ENCODE results near the gene SERPINA5.

The SERPINA5 gene

GRCh38 chr14:94545131-94545841 is 35.9 kb upstream of the SERPINA5 start:
- Histone ChIP-seq H3K14ac (ENCODE audit: low read length) (no peak overlapping the region), H3K18ac (ENCODE audit: low read length) (no peak overlapping the region), H3K4me2 (ENCODE audit: low read length) (no peak overlapping the region), H3K23ac (ENCODE audit: low read length) (no peak overlapping the region), H3K4me3 (ENCODE audit: low read depth, low read length) (peak overlapping the region; percentile 9), H3K79me2 (ENCODE audit: control insufficient read depth, insufficient read depth, low read length, poor library complexity) (no peaks in the 10 kb centered on the region), H3K9ac (ENCODE audit: low read length) (no peak overlapping the region), H2AK5ac (ENCODE audit: low read length) (no peak overlapping the region), H4K91ac (ENCODE audit: low read depth, low read length) (no peak overlapping the region), H2BK120ac (ENCODE audit: insufficient read depth, low read length, poor library complexity) (no peak overlapping the region), H3K36me3 (ENCODE audit: control insufficient read depth in 1 of 2, insufficient read depth in 2 of 2, low read length in 2 of 2) (no peaks in the 10 kb centered on the region), H2BK12ac (ENCODE audit: low read length) (no peak overlapping the region), H4K12ac (ENCODE audit: low read depth, low read length) (no peak overlapping the region), H3K4ac (ENCODE audit: low read depth, low read length) (no peak overlapping the region), H2AFZ (ENCODE audit: insufficient read depth, low read length, poor library complexity) (no peak overlapping the region), H3K9me3 (ENCODE audit: insufficient read depth, low read depth, low read length) (no peaks in the 10 kb centered on the region), H3K27ac (ENCODE audit: low read depth, low read length) (no peak overlapping the region), H2BK5ac (ENCODE audit: low read depth, low read length, poor library complexity) (no peak overlapping the region), H3K79me1 (ENCODE audit: low read length) (no peaks in the 10 kb centered on the region), H3K4me1 (ENCODE audit: control insufficient read depth in 1 of 2, insufficient read depth in 2 of 2, low read length in 2 of 2) (no peaks in the 10 kb centered on the region), H4K8ac (ENCODE audit: low read depth, low read length) (no peak overlapping the region), H3K27me3 (ENCODE audit: insufficient read depth, low read length) (no peaks in the 10 kb centered on the region)
- WGBS (ENCODE audit: extremely low coverage, insufficient coverage, insufficient read length), result no CpG with 5 or more reads among the region's 15 CpGs
- no peak for DNase-seq

DNA sequence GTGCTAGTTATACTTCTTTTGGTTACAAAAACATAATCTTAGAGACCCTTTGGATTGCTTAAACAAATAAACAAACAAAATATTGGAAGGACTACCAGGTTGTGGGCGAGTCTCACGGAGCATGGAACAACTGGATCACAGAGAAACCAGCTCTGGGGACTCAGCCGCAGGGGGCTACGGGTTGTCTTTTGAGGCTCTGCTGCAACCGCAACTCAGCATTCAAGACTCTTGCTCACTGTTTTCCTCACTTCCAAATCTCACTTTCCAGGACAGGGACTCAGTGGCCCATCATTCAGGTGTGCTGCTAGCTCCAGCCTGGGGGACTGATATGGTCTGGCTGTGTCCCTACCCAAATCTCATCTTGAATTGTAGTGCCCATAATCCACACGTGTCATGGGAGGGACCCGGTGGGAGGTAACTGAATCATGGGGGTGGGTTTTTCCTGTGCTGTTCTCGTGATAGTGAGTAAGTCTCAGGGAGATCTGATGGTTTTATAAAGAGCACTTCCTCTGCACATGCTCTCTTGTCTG is 34.0 kb upstream of the SERPINA5 start:
- H3K4me3 ChIP-seq (ENCODE audit: low read depth, low read length), result no peak overlapping the region
- no CpG with 5 or more reads among the region's 8 CpGs for WGBS (ENCODE audit: extremely low coverage, insufficient coverage, insufficient read length)
- H2BK120ac ChIP-seq (ENCODE audit: insufficient read depth, low read length, poor library complexity), result no peak overlapping the region

GRCh38 chr14:94547726-94548125 is 33.5 kb upstream of the SERPINA5 start:
- no CpG with 5 or more reads among the region's 4 CpGs for WGBS (ENCODE audit: extremely low coverage, insufficient coverage, insufficient read length)
- Histone ChIP-seq H2BK12ac (ENCODE audit: low read length) (no peak overlapping the region), H3K23ac (ENCODE audit: low read length) (no peak overlapping the region), H3K18ac (ENCODE audit: low read length) (no peak overlapping the region), H3K27me3 (ENCODE audit: insufficient read depth, low read length) (no peaks in the 10 kb centered on the region), H3K4me3 (ENCODE audit: low read depth, low read length) (no peak overlapping the region), H2BK5ac (ENCODE audit: low read depth, low read length, poor library complexity) (no peak overlapping the region), H3K79me1 (ENCODE audit: low read length) (no peaks in the 10 kb centered on the region), H4K91ac (ENCODE audit: low read depth, low read length) (no peak overlapping the region), H3K9me3 (ENCODE audit: insufficient read depth, low read depth, low read length) (no peaks in the 10 kb centered on the region), H3K36me3 (ENCODE audit: control insufficient read depth in 1 of 2, insufficient read depth in 2 of 2, low read length in 2 of 2) (no peaks in the 10 kb centered on the region), H3K9ac (ENCODE audit: low read length) (no peak overlapping the region), H2BK120ac (ENCODE audit: insufficient read depth, low read length, poor library complexity) (no peak overlapping the region), H3K4me2 (ENCODE audit: low read length) (no peak overlapping the region), H3K79me2 (ENCODE audit: control insufficient read depth, insufficient read depth, low read length, poor library complexity) (no peaks in the 10 kb centered on the region), H3K4me1 (ENCODE audit: control insufficient read depth in 1 of 2, insufficient read depth in 2 of 2, low read length in 2 of 2) (no peaks in the 10 kb centered on the region), H3K4ac (ENCODE audit: low read depth, low read length) (no peak overlapping the region), H3K27ac (ENCODE audit: low read depth, low read length) (no peak overlapping the region), H2AK5ac (ENCODE audit: low read length) (no peak overlapping the region), H4K8ac (ENCODE audit: low read depth, low read length) (no peak overlapping the region), H4K12ac (ENCODE audit: low read depth, low read length) (no peak overlapping the region), H3K14ac (ENCODE audit: low read length) (no peak overlapping the region), H2AFZ (ENCODE audit: insufficient read depth, low read length, poor library complexity) (no peak overlapping the region)
- DNase-seq, result no peak

More for the DNA sequence above, 34.0 kb upstream of the SERPINA5 start:
- Histone ChIP-seq H3K79me1 (ENCODE audit: low read length) (no peaks in the 10 kb centered on the region), H3K9me3 (ENCODE audit: insufficient read depth, low read depth, low read length) (no peaks in the 10 kb centered on the region), H2BK12ac (ENCODE audit: low read length) (no peak overlapping the region), H4K8ac (ENCODE audit: low read depth, low read length) (no peak overlapping the region), H3K4me2 (ENCODE audit: low read length) (no peak overlapping the region), H4K91ac (ENCODE audit: low read depth, low read length) (no peak overlapping the region), H3K27ac (ENCODE audit: low read depth, low read length) (no peak overlapping the region), H3K18ac (ENCODE audit: low read length) (no peak overlapping the region), H3K23ac (ENCODE audit: low read length) (no peak overlapping the region), H3K27me3 (ENCODE audit: insufficient read depth, low read length) (no peaks in the 10 kb centered on the region), H3K4ac (ENCODE audit: low read depth, low read length) (no peak overlapping the region), H3K4me1 (ENCODE audit: control insufficient read depth in 1 of 2, insufficient read depth in 2 of 2, low read length in 2 of 2) (no peaks in the 10 kb centered on the region), H4K12ac (ENCODE audit: low read depth, low read length) (no peak overlapping the region), H3K36me3 (ENCODE audit: control insufficient read depth in 1 of 2, insufficient read depth in 2 of 2, low read length in 2 of 2) (no peaks in the 10 kb centered on the region), H2AFZ (ENCODE audit: insufficient read depth, low read length, poor library complexity) (no peak overlapping the region), H2BK5ac (ENCODE audit: low read depth, low read length, poor library complexity) (no peak overlapping the region), H3K9ac (ENCODE audit: low read length) (no peak overlapping the region), H3K14ac (ENCODE audit: low read length) (no peak overlapping the region), H3K79me2 (ENCODE audit: control insufficient read depth, insufficient read depth, low read length, poor library complexity) (no peaks in the 10 kb centered on the region), H2AK5ac (ENCODE audit: low read length) (no peak overlapping the region)
- no peak for DNase-seq

DNA sequence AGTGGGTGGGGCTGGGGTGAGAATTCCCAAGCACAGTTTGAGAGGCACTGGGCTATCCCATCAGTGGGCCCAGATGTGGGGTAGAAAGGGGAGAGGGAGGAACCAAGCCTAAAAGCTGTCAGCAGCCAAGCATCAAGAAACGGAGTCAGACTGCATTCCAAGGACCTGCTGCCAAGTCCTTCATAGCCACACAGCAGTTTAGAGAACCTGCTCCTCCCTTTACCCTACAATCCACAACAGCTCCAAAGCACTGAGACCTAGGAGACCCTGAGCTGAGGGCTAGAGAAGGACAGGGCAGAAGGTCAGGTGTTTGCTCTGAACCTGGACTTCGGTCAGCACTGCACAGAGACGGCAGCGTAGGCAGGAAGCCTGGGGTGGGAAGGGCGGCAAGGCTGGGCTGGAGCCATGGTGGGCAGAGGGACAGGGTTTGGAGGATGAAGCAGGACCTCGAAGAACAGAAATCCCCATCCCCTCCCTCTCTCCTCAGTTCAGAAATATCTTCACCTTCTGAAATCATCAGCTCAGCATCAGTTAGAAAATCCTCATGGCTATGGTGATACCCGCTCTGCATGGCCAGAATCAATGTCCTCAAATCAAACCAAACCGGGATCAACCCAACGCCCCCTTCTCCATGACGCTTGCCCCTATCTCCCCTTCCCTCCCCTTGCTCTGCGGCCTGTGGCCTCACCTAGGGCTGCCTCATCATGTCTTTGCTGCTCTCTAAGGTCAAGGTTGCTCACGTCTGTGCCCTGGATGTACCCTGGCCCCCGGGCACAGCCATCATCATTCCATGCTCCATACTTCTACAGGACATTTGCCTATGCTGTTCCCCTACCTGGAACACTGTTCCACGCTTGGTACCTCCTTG is 32.9 kb upstream of the SERPINA5 start:
- H3K14ac ChIP-seq (ENCODE audit: low read length), result no peak overlapping the region
- H3K9ac ChIP-seq (ENCODE audit: low read length), result no peak overlapping the region
- no peak overlapping the region for H2BK5ac ChIP-seq (ENCODE audit: low read depth, low read length, poor library complexity)
- no peak for DNase-seq
- no peak overlapping the region for H4K8ac ChIP-seq (ENCODE audit: low read depth, low read length)
- no peak overlapping the region for H4K91ac ChIP-seq (ENCODE audit: low read depth, low read length)
- H3K4me3 ChIP-seq (ENCODE audit: low read depth, low read length), result no peak overlapping the region
- no CpG with 5 or more reads among the region's 14 CpGs for WGBS (ENCODE audit: extremely low coverage, insufficient coverage, insufficient read length)
- no peaks in the 10 kb centered on the region for H3K27me3 ChIP-seq (ENCODE audit: insufficient read depth, low read length)
- H3K79me1 ChIP-seq (ENCODE audit: low read length), result no peaks in the 10 kb centered on the region
- no peak overlapping the region for H2AK5ac ChIP-seq (ENCODE audit: low read length)
- H3K4ac ChIP-seq (ENCODE audit: low read depth, low read length), result no peak overlapping the region
- no peaks in the 10 kb centered on the region for H3K9me3 ChIP-seq (ENCODE audit: insufficient read depth, low read depth, low read length)
- H2BK120ac ChIP-seq (ENCODE audit: insufficient read depth, low read length, poor library complexity), result no peak overlapping the region
- no peaks in the 10 kb centered on the region for H3K4me1 ChIP-seq (ENCODE audit: control insufficient read depth in 1 of 2, insufficient read depth in 2 of 2, low read length in 2 of 2)
- H3K4me2 ChIP-seq (ENCODE audit: low read length), result no peak overlapping the region
- no peaks in the 10 kb centered on the region for H3K36me3 ChIP-seq (ENCODE audit: control insufficient read depth in 1 of 2, insufficient read depth in 2 of 2, low read length in 2 of 2)
- no peak overlapping the region for H3K27ac ChIP-seq (ENCODE audit: low read depth, low read length)
- H3K18ac ChIP-seq (ENCODE audit: low read length), result no peak overlapping the region
- H3K23ac ChIP-seq (ENCODE audit: low read length), result no peak overlapping the region
- no peak overlapping the region for H2BK12ac ChIP-seq (ENCODE audit: low read length)
- no peak overlapping the region for H4K12ac ChIP-seq (ENCODE audit: low read depth, low read length)
- no peaks in the 10 kb centered on the region for H3K79me2 ChIP-seq (ENCODE audit: control insufficient read depth, insufficient read depth, low read length, poor library complexity)
- H2AFZ ChIP-seq (ENCODE audit: insufficient read depth, low read length, poor library complexity), result no peak overlapping the region
